Measurements from ENCODE around the gene SOX11. TPM values are rescaled to one million over a fixed set of nuclear protein-coding genes. Genes with fewer than 3 reads are reported as not detected.

Gene SOX11
- polyA plus RNA-seq, 4 donors, result 0.03 to 1.6 (median 0.27) TPM; not detected in 1

DNA sequence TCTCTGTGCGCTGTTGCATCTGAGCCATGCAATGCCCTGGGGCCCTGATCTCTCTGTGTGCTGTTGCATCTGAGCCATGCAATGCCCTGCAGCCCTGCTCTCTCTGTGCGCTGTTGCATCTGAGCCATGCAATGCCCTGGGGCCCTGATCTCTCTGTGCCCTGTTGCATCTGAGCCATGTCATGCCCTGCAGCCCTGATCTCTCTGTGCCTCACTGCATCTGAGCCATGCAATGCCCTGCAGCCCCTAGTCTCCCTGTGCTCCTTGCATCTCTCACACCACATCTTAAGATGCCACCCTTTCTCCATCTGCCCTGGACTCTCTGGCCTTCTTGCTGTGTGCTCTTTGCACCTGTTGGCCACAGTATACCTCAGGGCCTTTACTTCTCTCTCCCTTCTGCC lies 56.2 kb downstream of the SOX11 start:
- H3K4me3 ChIP-seq (ENCODE audit: low read depth in 1 of 3, low read length in 3 of 3), result no peak overlapping the region
- FAIRE-seq (no peak), DNase-seq (no peak)
- H3K9me3 ChIP-seq (ENCODE audit: control insufficient read depth in 2 of 2, insufficient read depth in 1 of 2, low read depth in 1 of 2, low read length in 1 of 2), result peaks cover 0 to 3% of the 10 kb centered on the region in 2 donors
- 86 to 99% (median 93%) methylated on average over 1 to 2 of the region's 2 CpGs for WGBS, 3 donors
- H3K4me1 ChIP-seq (ENCODE audit: control insufficient read depth in 3 of 3, insufficient read depth in 2 of 3, low read depth in 1 of 3, low read length in 2 of 3), result no peaks in the 10 kb centered on the region
- H3K27ac ChIP-seq (ENCODE audit: low read depth in 1 of 3, low read length in 2 of 3), result no peak overlapping the region
- no peaks in the 10 kb centered on the region for H3K36me3 ChIP-seq (ENCODE audit: control insufficient read depth in 3 of 3, insufficient read depth in 2 of 3, low read depth in 1 of 3, low read length in 3 of 3)
- H3K27me3 ChIP-seq (ENCODE audit: control insufficient read depth in 3 of 3, insufficient read depth in 3 of 3, low read length in 3 of 3), result no peaks in the 10 kb centered on the region

DNA sequence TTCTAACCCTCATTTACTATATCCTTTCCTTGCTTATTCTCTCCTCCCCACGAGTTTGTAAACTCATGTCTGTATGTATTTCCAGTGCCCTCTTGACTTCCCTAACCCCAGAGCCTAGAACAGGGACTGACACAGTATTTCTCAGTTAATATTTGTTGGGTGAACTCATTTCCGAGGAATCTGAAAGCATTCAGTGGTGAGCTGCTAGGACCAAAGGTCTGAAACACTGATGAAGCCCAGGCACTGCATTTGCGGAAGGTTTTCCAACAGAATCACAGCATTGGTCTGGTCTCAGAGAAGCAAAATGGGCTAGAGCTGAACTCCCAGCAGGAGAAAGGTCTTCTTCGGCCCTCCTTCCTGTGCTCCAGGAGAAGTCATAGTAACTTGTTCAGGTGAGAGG lies 56.8 kb downstream of the SOX11 start:
- Histone ChIP-seq H3K27ac (ENCODE audit: low read depth in 1 of 3, low read length in 2 of 3) (no peak overlapping the region), H3K36me3 (ENCODE audit: control insufficient read depth in 3 of 3, insufficient read depth in 2 of 3, low read depth in 1 of 3, low read length in 3 of 3) (no peaks in the 10 kb centered on the region), H3K9me3 (ENCODE audit: control insufficient read depth in 2 of 2, insufficient read depth in 1 of 2, low read depth in 1 of 2, low read length in 1 of 2) (peaks cover 0 to 3% of the 10 kb centered on the region in 2 donors), H3K4me1 (ENCODE audit: control insufficient read depth in 3 of 3, insufficient read depth in 2 of 3, low read depth in 1 of 3, low read length in 2 of 3) (no peaks in the 10 kb centered on the region), H3K27me3 (ENCODE audit: control insufficient read depth in 3 of 3, insufficient read depth in 3 of 3, low read length in 3 of 3) (no peaks in the 10 kb centered on the region), H3K4me3 (ENCODE audit: low read depth in 1 of 3, low read length in 3 of 3) (no peak overlapping the region)
- FAIRE-seq, result no peak
- 62 to 70% (median 67%) methylated on average over 4 of the region's 4 CpGs for WGBS, 3 donors
- no peak for DNase-seq

DNA sequence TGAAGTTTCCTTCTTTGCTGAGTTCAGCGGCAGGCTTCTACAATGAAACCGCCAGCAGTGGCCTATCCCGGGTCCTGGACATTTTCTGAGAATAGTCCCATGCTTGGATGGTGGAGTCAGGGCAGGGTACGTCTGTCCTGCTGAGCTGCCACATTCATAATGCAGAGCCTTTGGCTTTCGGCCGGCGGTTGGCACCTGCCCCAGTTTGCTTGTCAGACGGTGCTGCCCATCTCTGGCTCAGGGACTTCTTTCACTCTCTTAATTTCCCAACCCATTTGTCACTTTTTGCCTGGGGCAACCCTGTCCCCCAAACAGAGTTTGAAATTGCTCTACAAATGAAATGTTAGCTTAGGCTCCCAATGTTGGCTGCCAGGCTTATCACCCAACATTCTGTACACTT lies 57.2 kb downstream of the SOX11 start:
- H3K36me3 ChIP-seq (ENCODE audit: control insufficient read depth in 3 of 3, insufficient read depth in 2 of 3, low read depth in 1 of 3, low read length in 3 of 3), result no peaks in the 10 kb centered on the region
- no peak for FAIRE-seq
- no peak for DNase-seq

More for the DNA sequence above, 57.2 kb downstream of the SOX11 start:
- 85 to 89% (median 89%) methylated on average over 8 of the region's 8 CpGs for WGBS, 3 donors
- Histone ChIP-seq H3K4me3 (ENCODE audit: low read depth in 1 of 3, low read length in 3 of 3) (no peak overlapping the region), H3K27me3 (ENCODE audit: control insufficient read depth in 3 of 3, insufficient read depth in 3 of 3, low read length in 3 of 3) (no peaks in the 10 kb centered on the region), H3K9me3 (ENCODE audit: control insufficient read depth in 2 of 2, insufficient read depth in 1 of 2, low read depth in 1 of 2, low read length in 1 of 2) (peaks cover 0 to 3% of the 10 kb centered on the region in 2 donors), H3K27ac (ENCODE audit: low read depth in 1 of 3, low read length in 2 of 3) (no peak overlapping the region), H3K4me1 (ENCODE audit: control insufficient read depth in 3 of 3, insufficient read depth in 2 of 3, low read depth in 1 of 3, low read length in 2 of 3) (no peaks in the 10 kb centered on the region)

Data from small intestine (tissue), 7 donors.